GM23338 (cell line): ENCODE results near the gene PTPRC. TPM values are rescaled to one million over a fixed set of nuclear protein-coding genes. Genes with fewer than 3 reads are reported as not detected.

ENCODE experiments used
- ATAC-seq: fragments of 200-7000 bp; cut with Tn5 transposase; 3 replicates; pipeline ENCODE4 v1.9.1; 2020
- DNase-seq: peaks from one replicate; pipeline ENCODE4 v3.0.0-alpha.2; 2015; ENCODE audit warnings: low spot score
- H2AFZ ChIP-seq: fragments of 200-600 bp; sonication (generic); 2 replicates; pipeline ENCODE4 v1.8.0; 2016; ENCODE audit warnings: antibody characterized with exemption, mild to moderate bottlenecking, moderate library complexity
- H3F3A ChIP-seq: fragments of 200-600 bp; sonication (generic); replicated peaks from 2 replicates; pipeline ENCODE4 v1.8.0; 2017; ENCODE audit warnings: antibody characterized with exemption, mixed run types, low read depth
- H3K27ac ChIP-seq: fragments of 200-600 bp; sonication (generic); 2 replicates; pipeline ENCODE4 v1.6.1; 2016; ENCODE audit warnings: low read depth
- H3K27me3 ChIP-seq: fragments of 200-600 bp; sonication (generic); 2 replicates; pipeline ENCODE4 v1.8.0; 2016; ENCODE audit warnings: mild to moderate bottlenecking, mixed run types, moderate library complexity; ENCODE audit not compliant: insufficient read depth
- H3K36me3 ChIP-seq: fragments of 200-600 bp; sonication (generic); 2 replicates; pipeline ENCODE4 v1.8.0; 2016; ENCODE audit warnings: mild to moderate bottlenecking; ENCODE audit not compliant: insufficient read depth
- H3K4me1 ChIP-seq: fragments of 200-600 bp; sonication (generic); 2 replicates; pipeline ENCODE4 v1.8.0; 2016; ENCODE audit warnings: mild to moderate bottlenecking, moderate library complexity; ENCODE audit not compliant: insufficient read depth
- H3K4me2 ChIP-seq: fragments of 200-600 bp; sonication (generic); 2 replicates; pipeline ENCODE4 v1.7.1; 2017; ENCODE audit warnings: mixed run types
- H3K4me3 ChIP-seq: fragments of 200-600 bp; sonication (generic); 2 replicates; pipeline ENCODE4 v1.6.1; 2016; ENCODE audit warnings: mixed run types
- H3K79me2 ChIP-seq: fragments of 200-600 bp; sonication (generic); replicated peaks from 2 replicates; pipeline ENCODE4 v1.8.0; 2017; ENCODE audit warnings: mild to moderate bottlenecking; ENCODE audit not compliant: insufficient read depth
- H3K9me2 ChIP-seq: fragments of 200-600 bp; sonication (generic); 2 replicates; pipeline ENCODE4 v1.8.0; 2017; ENCODE audit not compliant: insufficient read depth
- H4K20me1 ChIP-seq: fragments of 200-600 bp; sonication (generic); replicated peaks from 2 replicates; pipeline ENCODE4 v1.8.0; 2017; ENCODE audit warnings: mild to moderate bottlenecking; ENCODE audit not compliant: insufficient read depth
- H3K27ac Mint-ChIP-seq: 2 replicates; pipeline ENCODE4 v1.8.0; 2020; ENCODE audit warnings: inconsistent platforms, mild to moderate bottlenecking, moderate library complexity, mixed read lengths
- H3K27me3 Mint-ChIP-seq: 3 replicates; pipeline ENCODE4 v1.8.0; 2022; ENCODE audit warnings: low read depth, mild to moderate bottlenecking, moderate library complexity, mixed read lengths, inconsistent platforms; ENCODE audit not compliant: insufficient read depth, poor library complexity
- H3K36me3 Mint-ChIP-seq: 3 replicates; pipeline ENCODE4 v1.8.0; 2021; ENCODE audit warnings: low read depth, mild to moderate bottlenecking, inconsistent platforms, moderate library complexity, mixed read lengths
- H3K4me1 Mint-ChIP-seq: 3 replicates; pipeline ENCODE4 v1.8.0; 2020; ENCODE audit warnings: mild to moderate bottlenecking, inconsistent platforms, mixed read lengths
- H3K4me3 Mint-ChIP-seq: 3 replicates; pipeline ENCODE4 v1.8.0; 2021; ENCODE audit warnings: moderate library complexity, mild to moderate bottlenecking, inconsistent platforms, mixed read lengths
- H3K9me3 Mint-ChIP-seq: 3 replicates; pipeline ENCODE4 v1.8.0; 2020; ENCODE audit warnings: moderate library complexity, mild to moderate bottlenecking, inconsistent platforms, mixed read lengths
- NANOG ChIP-seq: IDR thresholded peaks from 2 replicates; pipeline ENCODE4 v1.6.1; 2016; ENCODE audit warnings: antibody characterized with exemption, borderline replicate concordance
- POLR2AphosphoS5 ChIP-seq: IDR thresholded peaks from 2 replicates; pipeline ENCODE4 v1.6.1; 2016; ENCODE audit warnings: antibody characterized with exemption, low read depth
- STAT1 ChIP-seq: IDR thresholded peaks from one replicate; pipeline ENCODE4 v1.6.1; 2016; ENCODE audit warnings: antibody characterized with exemption; ENCODE audit not compliant: unreplicated experiment
- ZNF114 ChIP-seq: fragments of 250-450 bp; sonication (Bioruptor Pico); IDR thresholded peaks from 2 replicates; pipeline ENCODE4 v1.5.0; 2020; ENCODE audit warnings: mild to moderate bottlenecking, moderate library complexity
- polyA plus RNA-seq: library from polyadenylated mRNA; unstranded; fragments of >200 nt; fragmentation: Nextera tagmentation; extraction: Ambion mirVana; gene quantifications from 2 replicates; pipeline ENCODE4 v1.2.1, GENCODE V29; 2016
- total RNA-seq: library from RNA; depleted of rRNA; stranded (reverse); fragments of >200 nt; shearing (Covaris generic); gene quantifications from 2 replicates; pipeline ENCODE4 v1.2.3, GENCODE V29; 2014
- TF ChIP-seq, protein P1 (sequence below), 2 experiments: fragments of 200-600 bp in 1 of 2; sonication (generic) in 1 of 2; conservative IDR thresholded peaks; 2 replicates each; pipeline versions ENCODE4 v1.5.1 to v1.6.1; 2016 to 2017; ENCODE audit warnings: antibody characterized with exemption in 2 of 2, low read depth in 2 of 2, mild to moderate bottlenecking in 2 of 2, moderate library complexity in 1 of 2
- TF ChIP-seq, protein P2 (sequence below): fragments of 250-450 bp; sonication (Bioruptor Pico); IDR thresholded peaks from 2 replicates; pipeline ENCODE4 v1.5.0; 2020; ENCODE audit warnings: mild to moderate bottlenecking, moderate library complexity

The PTPRC gene
- total and polyA plus RNA-seq, 2 experiments from 2014 or later = 0.10 to 0.52 TPM

DNA sequence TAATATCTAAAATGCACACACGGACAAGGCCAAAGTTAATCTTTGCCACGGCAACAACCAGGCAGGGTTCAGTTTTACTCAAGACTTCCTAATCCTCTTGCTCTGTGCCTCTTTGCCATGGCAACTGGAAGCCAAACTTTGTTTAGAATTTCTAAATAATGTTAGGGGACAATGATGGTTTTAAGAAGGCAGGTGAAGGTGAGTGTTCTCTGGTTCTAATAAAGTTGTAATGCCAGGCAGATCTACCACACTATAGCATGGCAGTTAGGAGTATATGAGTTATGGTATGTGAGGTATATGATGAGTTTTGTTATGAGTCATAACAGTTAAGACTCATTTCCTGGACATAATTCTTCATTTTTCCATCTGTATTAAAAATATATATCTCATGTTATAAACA is 2.7 kb downstream of the PTPRC start:
- Mint-ChIP-seq H3K4me1 (peaks cover 4% of the 10 kb centered on the region; the same call in 2 of the 3 replicates), H3K9me3 (no peaks in the 10 kb centered on the region), H3K27me3 (no peaks in the 10 kb centered on the region), H3K36me3 (no peaks in the 10 kb centered on the region), H3K4me3 (no peak overlapping the region), H3K27ac (no peak overlapping the region)
- Histone ChIP-seq H3F3A (no peaks in the 10 kb centered on the region), H3K27me3 (no peaks in the 10 kb centered on the region), H3K4me3 (no peak overlapping the region), H4K20me1 (no peaks in the 10 kb centered on the region), H3K4me2 (no peak overlapping the region), H3K9me2 (no peaks in the 10 kb centered on the region), H3K36me3 (no peaks in the 10 kb centered on the region), H3K4me1 (no peaks in the 10 kb centered on the region), H3K27ac (no peak overlapping the region), H2AFZ (no peak overlapping the region), H3K79me2 (no peaks in the 10 kb centered on the region)
- no peak for DNase-seq
- TF ChIP-seq, protein P1, sequence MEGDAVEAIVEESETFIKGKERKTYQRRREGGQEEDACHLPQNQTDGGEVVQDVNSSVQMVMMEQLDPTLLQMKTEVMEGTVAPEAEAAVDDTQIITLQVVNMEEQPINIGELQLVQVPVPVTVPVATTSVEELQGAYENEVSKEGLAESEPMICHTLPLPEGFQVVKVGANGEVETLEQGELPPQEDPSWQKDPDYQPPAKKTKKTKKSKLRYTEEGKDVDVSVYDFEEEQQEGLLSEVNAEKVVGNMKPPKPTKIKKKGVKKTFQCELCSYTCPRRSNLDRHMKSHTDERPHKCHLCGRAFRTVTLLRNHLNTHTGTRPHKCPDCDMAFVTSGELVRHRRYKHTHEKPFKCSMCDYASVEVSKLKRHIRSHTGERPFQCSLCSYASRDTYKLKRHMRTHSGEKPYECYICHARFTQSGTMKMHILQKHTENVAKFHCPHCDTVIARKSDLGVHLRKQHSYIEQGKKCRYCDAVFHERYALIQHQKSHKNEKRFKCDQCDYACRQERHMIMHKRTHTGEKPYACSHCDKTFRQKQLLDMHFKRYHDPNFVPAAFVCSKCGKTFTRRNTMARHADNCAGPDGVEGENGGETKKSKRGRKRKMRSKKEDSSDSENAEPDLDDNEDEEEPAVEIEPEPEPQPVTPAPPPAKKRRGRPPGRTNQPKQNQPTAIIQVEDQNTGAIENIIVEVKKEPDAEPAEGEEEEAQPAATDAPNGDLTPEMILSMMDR (conservative IDR thresholded peaks at IDR 0.05; ENCODE audit: low read depth in 2 of 2) = no peak
- TF ChIP-seq, protein P2, sequence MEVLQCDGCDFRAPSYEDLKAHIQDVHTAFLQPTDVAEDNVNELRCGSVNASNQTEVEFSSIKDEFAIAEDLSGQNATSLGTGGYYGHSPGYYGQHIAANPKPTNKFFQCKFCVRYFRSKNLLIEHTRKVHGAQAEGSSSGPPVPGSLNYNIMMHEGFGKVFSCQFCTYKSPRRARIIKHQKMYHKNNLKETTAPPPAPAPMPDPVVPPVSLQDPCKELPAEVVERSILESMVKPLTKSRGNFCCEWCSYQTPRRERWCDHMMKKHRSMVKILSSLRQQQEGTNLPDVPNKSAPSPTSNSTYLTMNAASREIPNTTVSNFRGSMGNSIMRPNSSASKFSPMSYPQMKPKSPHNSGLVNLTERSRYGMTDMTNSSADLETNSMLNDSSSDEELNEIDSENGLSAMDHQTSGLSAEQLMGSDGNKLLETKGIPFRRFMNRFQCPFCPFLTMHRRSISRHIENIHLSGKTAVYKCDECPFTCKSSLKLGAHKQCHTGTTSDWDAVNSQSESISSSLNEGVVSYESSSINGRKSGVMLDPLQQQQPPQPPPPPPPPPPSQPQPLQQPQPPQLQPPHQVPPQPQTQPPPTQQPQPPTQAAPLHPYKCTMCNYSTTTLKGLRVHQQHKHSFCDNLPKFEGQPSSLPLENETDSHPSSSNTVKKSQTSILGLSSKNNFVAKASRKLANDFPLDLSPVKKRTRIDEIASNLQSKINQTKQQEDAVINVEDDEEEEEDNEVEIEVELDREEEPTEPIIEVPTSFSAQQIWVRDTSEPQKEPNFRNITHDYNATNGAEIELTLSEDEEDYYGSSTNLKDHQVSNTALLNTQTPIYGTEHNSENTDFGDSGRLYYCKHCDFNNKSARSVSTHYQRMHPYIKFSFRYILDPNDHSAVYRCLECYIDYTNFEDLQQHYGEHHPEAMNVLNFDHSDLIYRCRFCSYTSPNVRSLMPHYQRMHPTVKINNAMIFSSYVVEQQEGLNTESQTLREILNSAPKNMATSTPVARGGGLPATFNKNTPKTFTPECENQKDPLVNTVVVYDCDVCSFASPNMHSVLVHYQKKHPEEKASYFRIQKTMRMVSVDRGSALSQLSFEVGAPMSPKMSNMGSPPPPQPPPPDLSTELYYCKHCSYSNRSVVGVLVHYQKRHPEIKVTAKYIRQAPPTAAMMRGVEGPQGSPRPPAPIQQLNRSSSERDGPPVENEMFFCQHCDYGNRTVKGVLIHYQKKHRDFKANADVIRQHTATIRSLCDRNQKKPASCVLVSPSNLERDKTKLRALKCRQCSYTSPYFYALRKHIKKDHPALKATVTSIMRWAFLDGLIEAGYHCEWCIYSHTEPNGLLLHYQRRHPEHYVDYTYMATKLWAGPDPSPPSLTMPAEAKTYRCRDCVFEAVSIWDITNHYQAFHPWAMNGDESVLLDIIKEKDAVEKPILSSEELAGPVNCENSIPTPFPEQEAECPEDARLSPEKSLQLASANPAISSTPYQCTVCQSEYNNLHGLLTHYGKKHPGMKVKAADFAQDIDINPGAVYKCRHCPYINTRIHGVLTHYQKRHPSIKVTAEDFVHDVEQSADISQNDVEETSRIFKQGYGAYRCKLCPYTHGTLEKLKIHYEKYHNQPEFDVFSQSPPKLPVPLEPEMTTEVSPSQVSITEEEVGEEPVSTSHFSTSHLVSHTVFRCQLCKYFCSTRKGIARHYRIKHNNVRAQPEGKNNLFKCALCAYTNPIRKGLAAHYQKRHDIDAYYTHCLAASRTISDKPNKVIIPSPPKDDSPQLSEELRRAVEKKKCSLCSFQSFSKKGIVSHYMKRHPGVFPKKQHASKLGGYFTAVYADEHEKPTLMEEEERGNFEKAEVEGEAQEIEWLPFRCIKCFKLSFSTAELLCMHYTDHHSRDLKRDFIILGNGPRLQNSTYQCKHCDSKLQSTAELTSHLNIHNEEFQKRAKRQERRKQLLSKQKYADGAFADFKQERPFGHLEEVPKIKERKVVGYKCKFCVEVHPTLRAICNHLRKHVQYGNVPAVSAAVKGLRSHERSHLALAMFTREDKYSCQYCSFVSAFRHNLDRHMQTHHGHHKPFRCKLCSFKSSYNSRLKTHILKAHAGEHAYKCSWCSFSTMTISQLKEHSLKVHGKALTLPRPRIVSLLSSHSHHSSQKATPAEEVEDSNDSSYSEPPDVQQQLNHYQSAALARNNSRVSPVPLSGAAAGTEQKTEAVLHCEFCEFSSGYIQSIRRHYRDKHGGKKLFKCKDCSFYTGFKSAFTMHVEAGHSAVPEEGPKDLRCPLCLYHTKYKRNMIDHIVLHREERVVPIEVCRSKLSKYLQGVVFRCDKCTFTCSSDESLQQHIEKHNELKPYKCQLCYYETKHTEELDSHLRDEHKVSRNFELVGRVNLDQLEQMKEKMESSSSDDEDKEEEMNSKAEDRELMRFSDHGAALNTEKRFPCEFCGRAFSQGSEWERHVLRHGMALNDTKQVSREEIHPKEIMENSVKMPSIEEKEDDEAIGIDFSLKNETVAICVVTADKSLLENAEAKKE (CRISPR knock-in tag) = no peak
- TF ChIP-seq ZNF114 (CRISPR knock-in tag) (no peak), NANOG (no peak), POLR2AphosphoS5 (no peak), STAT1 (no peak)
- no peak for ATAC-seq
